HG02588 (cell line): Measurements from ENCODE around the gene BCL7A.
"Not testable (repeated sequence)": the region's sequence is repeated elsewhere in the genome, so short reads cannot be mapped to it uniquely, and the experiment has no call there.

ENCODE experiments used
- ATAC-seq: cut with Tn5 transposase; IDR thresholded peaks from one replicate; pipeline ENCODE4 v1.9.1; 2021; ENCODE audit warnings: mild to moderate bottlenecking, moderate library complexity; ENCODE audit not compliant: unreplicated experiment

BCL7A gene

GRCh38 chr12:122024132-122024785 lies 2.6 kb downstream of the BCL7A start:
- no peak for ATAC-seq

DNA sequence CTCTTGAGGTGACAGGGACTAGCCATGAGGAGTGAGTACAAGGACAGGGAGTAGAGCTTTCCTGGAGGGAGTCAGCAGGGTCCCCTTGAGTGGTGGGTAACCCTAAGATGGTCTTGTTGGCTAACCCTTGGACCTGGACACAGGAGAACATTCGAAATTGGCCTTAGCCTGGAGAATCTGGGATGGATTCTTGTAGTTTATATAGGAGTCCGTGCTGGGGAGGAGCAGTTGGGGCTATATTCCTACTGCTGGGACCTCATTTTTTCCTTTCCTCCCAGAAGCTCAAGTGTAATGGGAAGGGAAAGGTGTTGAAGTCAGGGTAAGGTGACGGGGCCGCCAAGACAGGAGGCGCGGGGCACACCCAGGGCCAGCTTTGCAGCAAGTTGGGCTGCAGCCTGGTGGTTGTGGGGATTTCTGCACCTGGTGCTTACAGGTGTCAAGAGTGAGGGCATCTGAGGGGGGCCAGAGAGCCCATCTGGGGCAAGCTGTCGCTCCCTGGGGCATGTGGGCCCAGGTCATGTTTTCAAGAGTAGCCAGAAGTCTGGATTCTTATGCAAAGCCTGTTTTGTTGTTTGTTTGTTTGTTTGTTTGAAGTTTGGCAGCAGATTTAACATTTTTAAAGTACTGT lies 5.1 kb downstream of the BCL7A start:
- ATAC-seq: no peak

- no peak for ATAC-seq
These were observed 6.7 kb downstream of the BCL7A start for GRCh38 chr12:122028165-122028904.

DNA sequence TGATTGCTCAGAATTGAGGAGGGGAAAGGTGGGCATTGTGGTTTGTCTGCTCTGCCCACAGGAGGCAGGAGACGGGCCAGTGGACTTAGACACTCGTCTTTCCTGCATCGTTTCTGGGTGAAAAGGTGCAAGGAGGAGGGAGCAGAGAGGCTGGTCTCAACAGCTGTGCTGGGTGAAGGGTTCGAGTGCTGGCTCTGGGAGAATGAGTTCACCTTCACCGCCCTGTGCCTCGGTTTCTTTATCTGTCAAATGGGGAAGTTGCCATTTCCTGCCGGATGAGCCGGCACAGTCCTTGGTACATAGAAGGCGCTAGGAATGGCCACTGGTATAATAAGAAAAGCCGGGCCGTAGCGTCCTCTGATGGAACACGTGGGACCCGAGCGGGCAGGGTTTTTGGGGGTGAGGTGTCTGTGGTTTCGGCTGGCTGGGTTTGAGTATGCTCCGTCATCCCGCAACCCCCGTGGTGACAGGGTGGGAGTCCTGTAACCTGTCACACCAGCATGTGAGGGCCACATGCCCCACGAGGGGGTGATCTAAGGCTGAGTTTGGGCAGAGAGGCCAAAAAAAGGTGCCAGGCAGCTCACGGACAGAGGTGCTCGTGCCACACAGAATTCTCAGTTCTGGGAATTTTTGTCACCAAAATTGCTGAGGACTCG lies 7.3 kb downstream of the BCL7A start:
- ATAC-seq: no peak

GRCh38 chr12:122029620-122030423 lies 8.1 kb downstream of the BCL7A start:
- no peak for ATAC-seq

GRCh38 chr12:122030424-122031035 lies 8.8 kb downstream of the BCL7A start:
- ATAC-seq: no peak

- ATAC-seq: no peak
These were observed 9.9 kb downstream of the BCL7A start for GRCh38 chr12:122031342-122032216.

DNA sequence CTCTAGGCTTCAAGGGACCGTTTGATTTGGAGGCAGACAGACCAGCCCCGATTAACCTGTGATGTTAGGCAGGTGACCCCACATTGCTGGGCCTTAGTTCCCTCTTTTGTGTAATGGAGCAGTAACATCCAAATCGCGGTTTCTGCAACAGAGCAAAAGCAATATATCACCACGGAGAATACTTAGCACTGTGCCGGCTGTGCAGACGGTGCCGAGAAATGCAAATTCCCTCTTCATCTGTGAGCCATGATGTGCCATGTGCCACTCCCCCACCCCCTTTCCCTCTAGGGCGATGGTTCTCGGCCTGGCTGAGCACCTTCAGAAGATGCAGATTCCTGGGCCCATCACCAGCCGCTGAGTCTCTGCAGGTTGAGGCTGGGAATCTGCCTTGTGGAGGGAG lies 10.9 kb downstream of the BCL7A start:
- ATAC-seq: no peak

DNA sequence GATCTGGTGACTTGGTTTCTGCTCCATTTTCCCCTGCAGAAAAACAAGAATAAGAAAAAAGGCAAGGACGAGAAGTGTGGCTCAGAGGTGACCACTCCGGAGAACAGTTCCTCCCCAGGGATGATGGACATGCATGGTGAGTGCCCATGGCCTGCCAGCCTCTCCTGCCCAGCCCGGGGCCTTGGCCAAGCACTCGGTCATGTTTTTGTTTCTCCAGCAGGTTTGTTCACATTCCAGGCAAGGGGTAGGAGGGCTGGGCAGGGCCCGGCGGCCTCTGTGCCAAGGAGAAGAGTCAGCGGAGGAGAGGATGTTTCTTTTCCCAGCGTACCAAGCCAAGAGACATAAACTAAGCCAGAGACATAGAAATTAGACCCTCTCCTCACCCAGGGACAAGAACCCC lies 13.6 kb downstream of the BCL7A start:
- ATAC-seq: no peak

DNA sequence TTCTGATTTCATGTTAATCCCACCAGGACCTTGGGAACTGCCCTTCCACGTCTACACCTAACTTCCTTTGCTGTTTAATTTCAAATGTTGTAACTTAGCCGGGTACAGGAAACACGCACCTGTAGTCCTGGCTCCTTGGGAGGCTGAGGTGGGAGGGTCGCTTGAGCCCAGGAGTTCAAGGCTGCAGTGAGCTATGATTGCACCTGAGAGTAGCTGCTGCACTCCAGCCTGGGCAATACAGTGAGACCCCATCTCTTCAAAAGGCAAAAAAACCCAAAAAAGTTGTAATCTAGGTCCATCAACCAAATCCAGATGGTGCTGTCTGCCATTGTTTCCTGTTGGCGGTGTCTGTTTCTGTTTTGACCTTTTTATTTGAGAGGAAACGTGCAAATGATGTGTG lies 14.5 kb downstream of the BCL7A start:
- no peak for ATAC-seq

DNA sequence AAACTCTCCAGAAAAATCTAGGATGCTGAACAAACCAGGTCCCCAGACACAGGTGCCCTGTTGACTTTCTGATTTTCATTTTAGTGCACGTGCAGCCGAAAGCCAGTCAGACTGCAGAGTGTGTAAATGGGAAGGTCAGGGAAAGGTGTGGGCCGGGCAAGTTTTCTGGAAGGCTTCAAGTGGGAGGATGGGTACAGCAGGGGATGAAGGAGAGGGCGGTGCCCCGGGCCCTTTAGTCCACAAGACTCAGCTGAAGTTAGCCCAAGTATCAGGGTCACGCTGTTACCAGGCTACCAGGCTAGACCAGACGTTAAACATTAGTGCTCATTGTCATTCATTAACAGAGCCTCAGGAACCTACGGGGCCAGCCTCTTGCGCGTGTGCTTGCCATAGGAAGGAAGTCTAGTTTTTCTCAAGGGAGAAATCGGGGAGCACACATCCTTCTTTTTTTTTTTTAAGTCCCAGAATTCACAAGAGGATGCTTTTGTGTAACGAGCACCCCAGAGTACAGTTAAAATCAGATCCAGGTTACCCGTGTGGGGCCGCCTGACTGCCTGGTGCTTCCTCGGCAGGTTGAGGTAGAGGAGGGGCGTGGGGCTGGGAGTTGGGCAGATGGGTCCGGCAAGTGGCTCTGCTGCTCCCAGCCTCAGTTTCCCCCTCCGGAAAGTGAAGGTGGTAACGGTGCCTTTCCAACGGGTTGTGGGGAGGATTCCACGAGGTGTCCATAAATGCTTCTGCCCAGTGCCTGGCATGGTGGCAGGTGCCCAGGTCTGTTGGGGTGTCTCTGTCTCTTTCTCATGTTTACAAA lies 19.1 kb downstream of the BCL7A start:
- no peak for ATAC-seq

- not testable (repeated sequence) for ATAC-seq
These were observed 19.8 kb downstream of the BCL7A start for GRCh38 chr12:122041458-122041857.

GRCh38 chr12:122042910-122043309 lies 21.2 kb downstream of the BCL7A start:
- no peak for ATAC-seq

GRCh38 chr12:122043476-122043875 lies 21.8 kb downstream of the BCL7A start:
- no peak for ATAC-seq

- no peak for ATAC-seq
These were observed 23.6 kb downstream of the BCL7A start for GRCh38 chr12:122045262-122045661.

- ATAC-seq: no peak
These were observed 24.5 kb downstream of the BCL7A start for GRCh38 chr12:122046145-122046544.

DNA sequence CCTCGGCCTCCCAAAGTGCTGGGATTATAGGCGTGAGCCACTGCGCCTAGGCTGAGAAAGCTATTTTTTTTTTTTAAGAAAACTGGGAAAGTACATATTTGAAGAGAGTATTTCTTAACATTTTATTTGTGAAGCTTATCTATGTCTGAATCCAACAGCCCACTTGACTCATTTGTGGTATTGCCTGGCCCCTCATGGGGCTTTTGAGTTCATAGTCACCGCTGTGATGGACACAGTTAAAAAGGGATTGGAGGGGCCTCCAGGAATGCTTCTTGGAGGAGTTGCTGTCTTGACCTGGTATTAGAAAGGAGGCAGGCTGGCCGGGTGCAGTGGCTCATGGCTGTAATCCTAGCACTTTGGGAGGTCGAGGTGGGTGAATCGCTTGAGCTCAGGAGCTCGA lies 26.5 kb downstream of the BCL7A start:
- no peak for ATAC-seq

- ATAC-seq: no peak
These were observed 28.1 kb downstream of the BCL7A start for GRCh38 chr12:122049827-122050226.

DNA sequence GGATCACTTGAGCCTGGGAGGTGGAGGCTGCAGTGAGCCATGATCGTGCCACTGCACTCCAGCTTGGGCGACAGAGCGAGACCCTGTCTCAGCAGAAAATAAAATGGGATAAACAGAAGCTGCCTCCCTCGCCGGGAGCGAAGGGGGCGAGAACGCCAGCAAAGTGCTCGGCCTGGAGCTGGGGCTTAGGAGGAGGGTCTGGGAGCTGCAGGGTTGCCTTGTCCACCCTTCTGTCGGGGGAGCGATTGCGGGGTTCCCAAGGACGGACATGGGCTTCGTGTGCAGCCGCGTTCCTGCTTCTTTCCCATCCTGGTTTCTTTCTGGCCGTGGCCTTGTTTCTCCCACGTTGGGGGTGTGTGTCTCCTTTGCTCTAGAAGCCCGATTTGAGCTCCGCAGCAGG lies 29.0 kb downstream of the BCL7A start:
- no peak for ATAC-seq
